ENCODE data around the gene SAMMSON.

SAMMSON gene

GRCh38 chr3:69987833-69988232 is 11.7 kb upstream of the SAMMSON start:
- TF ChIP-seq CTCF (IDR thresholded peaks at IDR 0.05; ENCODE audit: borderline replicate concordance, control extremely low read depth, extremely low read depth, insufficient read depth, missing control alignments) = no peak
- no peak for DNase-seq (ENCODE audit: low spot score)
- in situ Hi-C loops (cut with MboI; ENCODE audit: low sequenced_read_pairs, unreplicated experiment) = no loop called here

- DNase-seq (ENCODE audit: low spot score) = no peak
- in situ Hi-C loops (cut with MboI; ENCODE audit: low sequenced_read_pairs, unreplicated experiment) = no loop called here
- TF ChIP-seq CTCF (IDR thresholded peaks at IDR 0.05; ENCODE audit: borderline replicate concordance, control extremely low read depth, extremely low read depth, insufficient read depth, missing control alignments) = no peak
Observed at GRCh38 chr3:69993757-69994156, 5.8 kb upstream of the SAMMSON start.

- no peak for TF ChIP-seq CTCF (IDR thresholded peaks at IDR 0.05; ENCODE audit: borderline replicate concordance, control extremely low read depth, extremely low read depth, insufficient read depth, missing control alignments)
- in situ Hi-C loops (cut with MboI; ENCODE audit: low sequenced_read_pairs, unreplicated experiment) = no loop called here
- no peak for DNase-seq (ENCODE audit: low spot score)
Observed at GRCh38 chr3:69994919-69995318, 4.6 kb upstream of the SAMMSON start.

GRCh38 chr3:69997631-69998307 is 1.8 kb upstream of the SAMMSON start:
- no peak for TF ChIP-seq CTCF (IDR thresholded peaks at IDR 0.05; ENCODE audit: borderline replicate concordance, control extremely low read depth, extremely low read depth, insufficient read depth, missing control alignments)
- no peak for DNase-seq (ENCODE audit: low spot score)

GRCh38 chr3:69998759-69999139 is 784 bp upstream of the SAMMSON start:
- DNase-seq (ENCODE audit: low spot score) = no peak
- in situ Hi-C loops (cut with MboI; ENCODE audit: low sequenced_read_pairs, unreplicated experiment) = no loop called here
- no peak for TF ChIP-seq CTCF (IDR thresholded peaks at IDR 0.05; ENCODE audit: borderline replicate concordance, control extremely low read depth, extremely low read depth, insufficient read depth, missing control alignments)

More at GRCh38 chr3:69997631-69998307, 1.8 kb upstream of the SAMMSON start:
- in situ Hi-C loops (cut with MboI; ENCODE audit: low sequenced_read_pairs, unreplicated experiment) = no loop called here

- TF ChIP-seq CTCF (IDR thresholded peaks at IDR 0.05; ENCODE audit: borderline replicate concordance, control extremely low read depth, extremely low read depth, insufficient read depth, missing control alignments) = no peak
- in situ Hi-C loops (cut with MboI; ENCODE audit: low sequenced_read_pairs, unreplicated experiment) = no loop called here
- DNase-seq (ENCODE audit: low spot score) = no peak
Observed at GRCh38 chr3:70000028-70000410, 486 bp downstream of the SAMMSON start.
